KBM-7 (cell line): Measurements from ENCODE around the gene FITM2.
A peak's percentile ranks its signal among the peaks of the same experiment; 100 is the strongest.
"Not testable (repeated sequence)": the region's sequence is repeated elsewhere in the genome, so short reads cannot be mapped to it uniquely, and the experiment has no call there.

Experiments
- DNase-seq: peaks from one replicate; pipeline ENCODE4 v3.0.0-alpha.2; 2015
- in situ Hi-C: fragments of 300-500 bp; cut with MboI; formaldehyde crosslinking; loops from 2 replicates; pipeline ENCODE4 v1.14.3; 2020; ENCODE audit warnings: low sequenced_read_pairs, low pct_unique_long_range_greater_than_20kb, mixed read lengths

FITM2 gene

DNA sequence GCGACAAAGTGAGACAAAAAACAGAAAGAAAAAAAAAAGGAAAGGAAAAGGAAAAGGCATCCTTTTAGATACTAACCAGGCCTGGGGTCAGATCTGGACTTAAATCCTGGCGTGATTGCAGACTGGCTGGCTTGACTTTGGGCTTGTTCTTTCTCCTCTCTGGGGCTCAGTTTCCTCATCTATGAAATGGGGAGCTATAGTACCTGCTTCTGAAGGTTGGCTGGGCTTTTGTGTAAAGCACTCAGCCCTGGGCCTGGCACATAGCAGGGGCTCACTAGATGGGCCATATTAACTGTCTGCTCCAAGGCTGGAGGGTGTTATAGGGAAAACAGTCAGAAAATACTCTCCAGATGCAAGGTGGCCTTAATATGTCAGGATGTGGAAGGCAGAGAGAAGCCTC is 24.7 kb upstream of the FITM2 start:
- DNase-seq = no peak
- in situ Hi-C loops = no loop called here

GRCh38 chr20:44334709-44335108 is 23.7 kb upstream of the FITM2 start:
- no peak for DNase-seq
- in situ Hi-C loops = no loop called here

DNA sequence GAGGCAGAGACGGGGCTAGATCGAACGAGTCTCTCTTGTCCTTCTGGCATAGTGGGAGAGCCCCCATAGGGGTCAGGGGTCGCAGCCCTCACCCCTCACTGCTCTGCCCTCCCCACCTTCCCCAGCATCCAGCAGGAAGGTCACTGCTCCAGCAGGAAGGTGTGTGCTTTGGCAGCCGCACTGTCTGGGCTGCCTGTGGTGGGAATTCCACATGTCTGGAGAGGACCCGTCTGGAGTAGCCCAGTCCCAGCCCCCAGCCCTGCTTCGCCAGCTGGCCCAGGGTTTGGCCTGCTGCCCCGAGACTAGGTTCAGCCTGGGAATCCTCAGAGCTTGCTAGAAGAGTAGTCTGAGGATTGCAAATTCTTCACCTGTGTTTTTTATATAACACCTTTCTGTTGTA is 23.3 kb upstream of the FITM2 start:
- DNase-seq = no peak
- in situ Hi-C loops = no loop called here

DNA sequence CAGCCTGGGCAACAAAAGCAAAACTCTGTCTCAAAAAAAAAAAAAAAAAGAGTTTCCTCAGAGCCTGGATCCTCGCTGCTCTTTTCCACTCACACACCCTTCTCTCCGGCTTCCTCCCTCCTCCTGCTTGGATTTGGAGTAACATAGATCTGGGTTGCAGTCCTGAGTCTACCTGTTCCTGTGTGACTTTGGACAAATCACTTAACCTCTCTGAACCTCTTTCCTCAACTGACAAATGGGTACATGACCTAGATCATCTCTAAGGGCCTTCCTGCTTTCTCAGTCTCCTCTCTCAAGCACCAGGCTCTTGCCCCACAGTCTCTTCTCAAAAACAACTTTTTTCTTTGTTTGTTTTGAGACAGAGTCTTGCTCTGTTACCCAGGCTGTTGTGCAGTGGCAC is 20.2 kb upstream of the FITM2 start:
- DNase-seq = no peak
- in situ Hi-C loops = no loop called here

DNA sequence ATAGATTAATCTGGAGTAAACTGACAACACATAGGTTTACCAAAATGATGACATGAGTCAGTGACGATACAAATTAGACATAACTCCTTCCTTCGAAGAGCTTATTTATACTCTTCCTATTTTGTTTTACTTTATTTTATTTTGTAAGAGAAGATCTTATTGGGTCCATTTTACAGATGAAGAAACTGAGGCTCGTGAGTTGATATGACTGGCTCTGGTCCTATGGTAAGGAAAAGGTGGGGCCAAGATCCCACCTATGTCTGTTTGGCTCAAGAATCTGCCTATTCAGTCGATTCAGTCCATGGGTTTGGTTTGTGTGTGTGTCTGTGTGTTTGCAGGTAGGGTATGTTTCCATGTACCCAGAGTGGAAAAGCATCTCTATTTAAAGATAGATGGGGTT is 17.4 kb upstream of the FITM2 start:
- no peak for DNase-seq
- in situ Hi-C loops = no loop called here

- DNase-seq, in situ Hi-C loops: not testable (repeated sequence)
These were observed 16.7 kb upstream of the FITM2 start for GRCh38 chr20:44327748-44328147.

GRCh38 chr20:44326391-44327159 is 15.6 kb upstream of the FITM2 start:
- in situ Hi-C loops = no loop called here
- DNase-seq = no peak

GRCh38 chr20:44324343-44324742 is 13.3 kb upstream of the FITM2 start:
- DNase-seq = no peak
- in situ Hi-C loops = no loop called here

- in situ Hi-C loops = no loop called here
These were observed 8.9 kb upstream of the FITM2 start for GRCh38 chr20:44319839-44320422.

DNA sequence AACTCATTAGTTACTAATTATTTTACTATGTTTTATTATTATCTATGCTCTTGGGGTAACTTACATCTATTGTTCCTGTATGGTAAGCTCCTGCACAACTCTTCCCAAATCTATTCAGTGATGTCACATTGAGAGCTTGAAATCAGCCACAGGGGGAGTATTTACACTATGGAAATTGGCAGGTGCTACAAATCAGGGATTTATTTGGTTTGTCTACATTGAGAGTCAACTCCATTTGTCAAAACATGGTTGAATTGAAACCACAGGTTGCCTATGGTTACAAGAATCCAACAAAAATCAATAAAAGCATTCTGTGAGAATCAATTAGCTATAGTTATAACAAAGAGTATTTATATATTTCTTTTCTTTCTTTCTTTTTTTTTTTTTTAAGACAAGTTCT is 3.9 kb upstream of the FITM2 start:
- in situ Hi-C loops = no loop called here
- DNase-seq = no peak

More at GRCh38 chr20:44319839-44320422, 8.9 kb upstream of the FITM2 start:
- DNase-seq = no peak

GRCh38 chr20:44309763-44310663 is 989 bp downstream of the FITM2 start:
- DNase-seq = peak; percentile 57
- in situ Hi-C loops = no loop called here

DNA sequence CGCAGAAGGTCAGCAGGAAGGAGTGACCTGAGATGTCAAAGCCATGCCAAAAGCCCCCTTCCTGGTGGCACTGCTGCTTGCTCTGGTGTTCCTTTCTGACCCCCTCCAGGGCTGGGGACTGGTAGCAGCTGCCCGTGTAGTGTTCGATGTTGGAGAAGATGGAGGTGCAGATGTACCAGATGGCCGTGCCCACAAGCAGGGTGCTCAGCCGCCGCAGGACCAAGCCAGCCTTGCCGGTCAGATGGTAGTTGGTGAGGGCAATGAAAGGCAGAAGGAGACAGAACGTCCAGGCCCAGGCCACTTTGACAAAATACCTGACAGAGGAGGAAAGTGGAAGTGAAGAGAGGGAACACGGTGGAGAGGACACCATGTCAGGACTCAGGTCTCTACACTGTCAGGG is 4.1 kb downstream of the FITM2 start:
- no peak for DNase-seq
- in situ Hi-C loops = no loop called here

DNA sequence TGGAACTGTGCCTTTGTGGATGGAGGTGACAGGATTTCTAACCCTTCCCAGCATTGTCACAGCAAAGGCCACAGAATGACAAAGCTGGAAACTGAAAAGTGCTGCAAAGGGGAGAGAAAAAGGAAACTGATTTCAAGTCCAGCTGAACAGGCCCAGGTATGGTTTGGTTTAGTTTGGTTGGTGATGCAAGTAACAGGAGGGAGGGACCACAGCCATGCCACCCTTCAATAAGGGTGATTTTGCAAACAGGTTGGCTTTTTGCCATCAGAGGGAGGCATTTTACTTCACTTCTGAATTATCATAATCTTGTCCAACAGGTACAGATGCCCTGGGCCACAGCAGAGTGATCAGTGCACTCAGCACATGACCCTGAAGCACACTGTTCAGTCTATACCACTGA is 6.6 kb downstream of the FITM2 start:
- DNase-seq = no peak
- in situ Hi-C loops = no loop called here

DNA sequence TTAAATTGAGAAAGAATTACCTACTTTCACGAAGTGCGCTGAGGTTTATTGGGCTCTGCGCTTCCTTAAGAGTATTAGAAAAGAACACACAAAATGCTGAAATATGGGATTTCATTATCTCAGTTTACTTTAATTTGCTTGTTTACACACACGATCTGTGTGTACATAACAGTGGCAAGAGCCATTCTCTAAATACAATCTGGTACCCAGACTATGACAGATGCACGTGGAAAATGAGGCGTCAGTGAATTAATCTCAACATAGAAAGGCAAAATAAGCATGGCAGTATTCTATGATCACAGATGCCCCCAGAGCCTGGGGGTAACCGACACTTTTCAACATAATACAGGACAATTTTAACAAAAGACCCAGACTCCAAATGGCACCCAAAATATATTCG is 8.3 kb downstream of the FITM2 start:
- no peak for DNase-seq
- in situ Hi-C loops = no loop called here

DNA sequence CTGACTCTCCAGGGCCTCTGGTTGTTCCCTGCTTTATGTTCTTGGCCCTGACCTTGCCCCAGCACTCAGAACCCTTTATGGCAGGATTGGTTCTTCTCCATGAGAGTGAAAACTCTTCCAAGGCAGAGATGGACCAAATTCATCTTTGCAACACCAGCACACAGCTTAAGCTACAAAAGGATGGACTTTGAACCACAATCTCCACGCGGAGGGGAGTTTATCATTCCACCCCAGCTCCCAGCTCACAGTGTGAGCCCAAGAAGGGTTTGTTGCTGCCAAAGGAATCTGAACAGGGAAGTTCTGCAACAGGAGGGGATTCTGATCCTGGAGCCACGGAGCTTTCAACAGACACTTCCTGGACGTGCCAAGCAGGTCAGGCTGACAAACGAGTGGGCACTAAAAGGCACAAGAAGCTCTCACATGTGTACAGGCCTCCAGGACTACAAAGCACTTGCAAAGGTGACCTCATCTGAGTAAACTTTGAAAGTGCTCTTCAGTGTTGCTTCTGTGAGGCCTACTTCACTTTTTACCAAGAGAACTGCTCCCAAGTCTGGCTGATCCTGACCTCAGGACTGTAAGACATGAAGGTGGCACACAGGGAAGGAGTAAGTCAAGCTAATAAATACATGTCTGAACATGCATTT is 8.9 kb downstream of the FITM2 start:
- in situ Hi-C loops = no loop called here

GRCh38 chr20:44301285-44301684 is 9.7 kb downstream of the FITM2 start:
- in situ Hi-C loops = no loop called here

More for the DNA sequence above, 8.9 kb downstream of the FITM2 start:
- no peak for DNase-seq

DNA sequence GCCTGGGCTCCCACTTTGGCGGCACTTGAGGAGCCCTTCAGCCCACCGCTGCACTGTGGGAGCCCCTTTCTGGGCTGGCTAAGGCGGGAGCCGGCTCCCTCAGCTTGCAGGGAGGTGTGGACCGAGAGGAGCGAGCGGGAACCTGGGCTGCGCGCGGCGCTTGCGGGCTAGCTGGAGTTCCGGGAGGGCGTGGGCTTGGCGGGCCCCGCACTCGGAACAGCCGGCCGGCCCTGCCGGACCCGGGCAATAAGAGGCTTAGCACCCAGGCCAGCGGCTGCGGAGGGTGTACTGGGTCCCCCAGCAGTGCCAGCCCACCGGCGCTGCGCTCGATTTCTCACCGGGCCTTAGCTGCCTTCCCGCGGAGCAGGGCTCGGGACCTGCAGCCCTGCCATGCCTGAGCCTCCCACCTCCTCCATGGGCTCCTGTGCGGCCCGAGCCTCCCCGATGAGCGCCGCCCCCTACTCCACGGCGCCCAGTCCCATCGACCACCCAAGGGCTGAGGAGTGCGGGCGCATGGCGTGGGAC is 11.9 kb downstream of the FITM2 start:
- in situ Hi-C loops, DNase-seq: not testable (repeated sequence)

More at GRCh38 chr20:44301285-44301684, 9.7 kb downstream of the FITM2 start:
- no peak for DNase-seq

DNA sequence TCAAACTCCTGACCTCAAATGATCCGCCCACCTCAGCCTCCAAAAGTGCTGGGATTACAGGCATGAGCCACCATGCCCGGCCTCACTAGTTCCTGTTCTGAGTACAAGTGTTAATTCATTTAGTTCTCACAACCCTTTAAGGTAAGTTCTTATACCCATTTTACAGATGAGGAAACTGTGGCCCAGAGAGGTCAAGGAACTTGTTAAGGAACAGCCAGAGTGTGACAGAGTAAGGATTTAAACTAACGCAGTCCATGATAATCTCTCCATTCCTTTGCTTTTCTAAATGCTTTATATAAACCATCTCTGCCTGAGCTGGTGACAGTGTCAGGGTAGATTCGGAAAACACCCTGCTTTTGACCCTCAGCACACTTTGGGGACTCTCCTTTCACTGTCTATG is 13.3 kb downstream of the FITM2 start:
- DNase-seq = no peak

GRCh38 chr20:44296011-44296410 is 15.0 kb downstream of the FITM2 start:
- in situ Hi-C loops = no loop called here
- DNase-seq = no peak

More for the DNA sequence above, 13.3 kb downstream of the FITM2 start:
- in situ Hi-C loops = no loop called here
